SKM-1 (cell line): ENCODE measurements around the gene PTPRF.

Experiments used
- DNase-seq: peaks from one replicate; lab custom pipeline; 2025; ENCODE audit not compliant: unreplicated experiment; lab: John Stamatoyannopoulos, UW

The PTPRF gene

GRCh38 chr1:43573066-43573800 is 42.5 kb downstream of the PTPRF start:
- no peak for DNase-seq

GRCh38 chr1:43576521-43576920 is 45.8 kb downstream of the PTPRF start:
- no peak for DNase-seq

- no peak for DNase-seq
Observed at GRCh38 chr1:43577655-43578542, 47.2 kb downstream of the PTPRF start.

GRCh38 chr1:43580039-43580438 is 49.4 kb downstream of the PTPRF start:
- DNase-seq, result no peak

- no peak for DNase-seq
Observed at GRCh38 chr1:43582162-43582566, 51.5 kb downstream of the PTPRF start.

GRCh38 chr1:43583058-43583457 is 52.4 kb downstream of the PTPRF start:
- no peak for DNase-seq

GRCh38 chr1:43584204-43584603 is 53.5 kb downstream of the PTPRF start:
- DNase-seq, result no peak

- no peak for DNase-seq
Observed at GRCh38 chr1:43585557-43585956, 54.9 kb downstream of the PTPRF start.

- DNase-seq, result no peak
Observed at GRCh38 chr1:43586136-43586731, 55.6 kb downstream of the PTPRF start.

GRCh38 chr1:43587001-43587400 is 56.3 kb downstream of the PTPRF start:
- no peak for DNase-seq

GRCh38 chr1:43587594-43587993 is 56.9 kb downstream of the PTPRF start:
- no peak for DNase-seq

GRCh38 chr1:43588592-43588991 is 57.9 kb downstream of the PTPRF start:
- DNase-seq, result no peak

- no peak for DNase-seq
Observed at GRCh38 chr1:43590388-43590925, 59.8 kb downstream of the PTPRF start.

GRCh38 chr1:43591181-43591580 is 60.5 kb downstream of the PTPRF start:
- no peak for DNase-seq

GRCh38 chr1:43592051-43592665 is 61.5 kb downstream of the PTPRF start:
- DNase-seq, result no peak

- DNase-seq, result no peak
Observed at GRCh38 chr1:43592974-43593683, 62.4 kb downstream of the PTPRF start.

- DNase-seq, result no peak
Observed at GRCh38 chr1:43596579-43596978, 65.9 kb downstream of the PTPRF start.

- no peak for DNase-seq
Observed at GRCh38 chr1:43597028-43597427, 66.3 kb downstream of the PTPRF start.

- DNase-seq, result no peak
Observed at GRCh38 chr1:43597721-43598120, 67.0 kb downstream of the PTPRF start.

GRCh38 chr1:43598622-43599021 is 67.9 kb downstream of the PTPRF start:
- DNase-seq, result no peak
